Sigmoid colon (tissue), 4 donors: ENCODE data around the gene ENDOV.

Experiments used
- POLR2AphosphoS5 ChIP-seq, 4 donors: sonication (generic); formaldehyde crosslinking; IDR thresholded peaks; one replicate each; pipeline ENCODE4 v1.6.1; 2017; ENCODE audit warnings: antibody characterized with exemption in 4 of 4
- TF ChIP-seq, protein P1 (sequence below), 4 experiments: fragments of 450-650 bp in 3 of 4; fragments of 200-600 bp in 1 of 4; IDR thresholded peaks; one replicate each; pipeline ENCODE4 v1.5.1; 2016 to 2019; ENCODE audit warnings: antibody characterized with exemption in 4 of 4, mild to moderate bottlenecking in 3 of 4, moderate library complexity in 2 of 4

DNA sequence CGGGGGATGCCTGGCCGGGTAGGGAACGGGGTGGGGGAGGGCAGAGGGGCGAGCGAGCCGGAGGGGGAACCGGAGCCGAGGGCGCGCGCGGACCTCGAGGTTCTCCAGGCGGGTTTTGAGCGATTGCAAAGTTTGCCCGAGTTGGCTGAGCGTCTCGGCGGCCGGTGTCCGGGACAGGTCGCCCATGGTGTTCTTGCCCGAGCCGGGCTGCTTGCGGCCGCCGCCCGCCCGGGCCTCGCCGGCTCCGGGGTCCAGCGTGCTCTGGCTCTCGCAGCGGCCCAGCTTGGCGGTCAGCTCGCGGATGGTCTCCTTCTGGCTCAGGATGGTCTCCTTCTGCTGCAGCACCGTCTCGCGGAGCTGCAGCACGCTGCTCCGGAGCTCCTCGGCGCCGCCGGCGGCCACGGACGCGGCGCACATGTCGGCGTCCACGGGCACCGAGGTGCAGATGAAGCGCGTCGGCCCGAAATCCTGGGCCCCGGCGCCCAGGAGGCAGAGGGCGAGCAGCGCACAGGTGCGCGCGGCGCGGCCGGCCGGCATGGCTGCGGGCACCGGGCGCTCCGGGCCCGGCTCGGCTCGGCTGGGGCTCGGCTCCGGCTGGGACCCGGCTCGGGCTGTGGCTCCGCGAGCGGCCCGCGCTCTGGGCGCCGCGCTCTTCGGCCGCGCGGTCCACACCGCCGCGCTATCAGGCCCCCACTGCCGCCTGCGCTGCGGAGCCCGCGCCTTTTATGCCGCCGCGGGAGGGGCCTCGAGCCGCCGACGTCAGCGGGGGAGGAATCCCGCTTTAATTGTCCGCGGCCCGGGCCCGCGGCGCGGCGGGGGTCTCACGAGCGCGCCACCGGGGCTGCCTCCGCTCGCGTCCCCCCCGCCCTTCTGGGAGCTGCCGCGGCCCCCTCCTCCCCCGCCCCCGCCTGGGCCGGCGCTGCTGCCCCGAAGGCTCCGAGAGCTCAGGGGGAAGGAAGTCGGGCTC, 61.2 kb downstream of the ENDOV start, which contains the start of gene NPTX1:
- TF ChIP-seq POLR2AphosphoS5 (IDR thresholded peaks at IDR 0.05), result peak; percentile 67 to 80 (median 72)
- TF ChIP-seq, protein P1, sequence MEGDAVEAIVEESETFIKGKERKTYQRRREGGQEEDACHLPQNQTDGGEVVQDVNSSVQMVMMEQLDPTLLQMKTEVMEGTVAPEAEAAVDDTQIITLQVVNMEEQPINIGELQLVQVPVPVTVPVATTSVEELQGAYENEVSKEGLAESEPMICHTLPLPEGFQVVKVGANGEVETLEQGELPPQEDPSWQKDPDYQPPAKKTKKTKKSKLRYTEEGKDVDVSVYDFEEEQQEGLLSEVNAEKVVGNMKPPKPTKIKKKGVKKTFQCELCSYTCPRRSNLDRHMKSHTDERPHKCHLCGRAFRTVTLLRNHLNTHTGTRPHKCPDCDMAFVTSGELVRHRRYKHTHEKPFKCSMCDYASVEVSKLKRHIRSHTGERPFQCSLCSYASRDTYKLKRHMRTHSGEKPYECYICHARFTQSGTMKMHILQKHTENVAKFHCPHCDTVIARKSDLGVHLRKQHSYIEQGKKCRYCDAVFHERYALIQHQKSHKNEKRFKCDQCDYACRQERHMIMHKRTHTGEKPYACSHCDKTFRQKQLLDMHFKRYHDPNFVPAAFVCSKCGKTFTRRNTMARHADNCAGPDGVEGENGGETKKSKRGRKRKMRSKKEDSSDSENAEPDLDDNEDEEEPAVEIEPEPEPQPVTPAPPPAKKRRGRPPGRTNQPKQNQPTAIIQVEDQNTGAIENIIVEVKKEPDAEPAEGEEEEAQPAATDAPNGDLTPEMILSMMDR (IDR thresholded peaks at IDR 0.05), result no peak
